H1 (cell line): ENCODE measurements around the gene CUL4A.
"Not testable (repeated sequence)": the region's sequence is repeated elsewhere in the genome, so short reads cannot be mapped to it uniquely, and the experiment has no call there.

Experiments
- ATF3 ChIP-seq: IDR thresholded peaks from 2 replicates; pipeline ENCODE4 v1.6.1; 2011; ENCODE audit warnings: low read depth, mild to moderate bottlenecking, low read length; ENCODE audit not compliant: insufficient read depth
- PHF8 ChIP-seq: fragments of 200-600 bp; sonication (generic); conservative IDR thresholded peaks from 2 replicates; pipeline ENCODE4 v1.7.1; 2012; ENCODE audit warnings: low read depth, mild to moderate bottlenecking, inconsistent platforms, low read length, moderate library complexity
- POLR2A ChIP-seq, 2 experiments: IDR thresholded peaks; 1 replicate in 1 of 2; 2 replicates in 1 of 2; pipeline ENCODE4 v1.6.1; 2011; ENCODE audit warnings: low read depth in 2 of 2, low read length in 2 of 2, mild to moderate bottlenecking in 2 of 2; ENCODE audit errors: control extremely low read depth in 1 of 2
- RAD21 ChIP-seq, 2 experiments: IDR thresholded peaks in 1 of 2; conservative IDR thresholded peaks in 1 of 2; 2 replicates each; pipeline ENCODE4 v1.6.1; 2011; ENCODE audit warnings: low read depth in 2 of 2, low read length in 2 of 2, improper control_type of control experiment in 1 of 2, inconsistent platforms in 1 of 2, mild to moderate bottlenecking in 1 of 2, moderate library complexity in 1 of 2

GRCh38 chr13:113314112-113314511 is 104.7 kb downstream of the CUL4A start:
- TF ChIP-seq PHF8; RAD21 (IDR thresholded peaks at IDR 0.05 in 1 of 2, conservative IDR thresholded peaks at IDR 0.05 in 1 of 2; ENCODE audit: low read depth in 2 of 2, low read length in 2 of 2); ATF3; POLR2A (IDR thresholded peaks at IDR 0.05; ENCODE audit: control extremely low read depth in 1 of 2, low read depth in 2 of 2, low read length in 2 of 2): not testable (repeated sequence)
